Panc1 (cell line): Measurements from ENCODE around the gene VWA2. TPM values are rescaled to one million over a fixed set of nuclear protein-coding genes. Genes with fewer than 3 reads are reported as not detected.

Source experiments
- ATAC-seq: fragments of 200-7000 bp; cut with Tn5 transposase; 2 replicates; pipeline ENCODE4 v1.9.1; 2020; ENCODE audit warnings: mild to moderate bottlenecking, moderate library complexity
- BruUV-seq: library from RNA; stranded (reverse); fragments of 400-500 nt; replicated peaks from 2 replicates; lab custom pipeline; 2021; lab: Mats Ljungman, UMichigan
- CTCF ChIA-PET: fragments of 300-600 bp; sonication (Branson Sonifier 250); formaldehyde crosslinking; loops from one replicate; lab custom pipeline; 2022; ENCODE audit warnings: antibody characterized with exemption; lab: Charles Lee
- POLR2A ChIA-PET: fragments of 300-600 bp; sonication (Branson Sonifier 250); formaldehyde crosslinking; loops from one replicate; lab custom pipeline; 2022; ENCODE audit warnings: antibody characterized with exemption; lab: Charles Lee
- DNase-seq: peaks from one replicate; pipeline ENCODE4 v3.0.0-alpha.2; 2010; ENCODE audit warnings: low read depth, low spot score
- H3K27ac ChIP-seq: 2 replicates; pipeline ENCODE4 v1.5.1; 2011; ENCODE audit warnings: mild to moderate bottlenecking, low read length, inconsistent platforms
- H3K27me3 ChIP-seq: fragments of 200-500 bp; sonication (Bioruptor generic); 2 replicates; pipeline ENCODE4 v1.6.0; 2014; ENCODE audit warnings: low read length, inconsistent platforms; ENCODE audit not compliant: control insufficient read depth, insufficient read depth
- H3K36me3 ChIP-seq: fragments of 200-500 bp; sonication (Bioruptor generic); 2 replicates; pipeline ENCODE4 v1.5.1; 2014; ENCODE audit warnings: inconsistent platforms, mild to moderate bottlenecking, low read length, moderate library complexity; ENCODE audit not compliant: control insufficient read depth, insufficient read depth
- H3K4me1 ChIP-seq: 2 replicates; pipeline ENCODE4 v1.5.1; 2011; ENCODE audit warnings: inconsistent platforms, mild to moderate bottlenecking, low read length, moderate library complexity; ENCODE audit not compliant: control insufficient read depth, insufficient read depth
- H3K4me3 ChIP-seq, 2 experiments: 2 replicates each; pipeline ENCODE4 v1.5.1; 2011 to 2012; ENCODE audit warnings: low read depth in 2 of 2, low read length in 2 of 2, mild to moderate bottlenecking in 2 of 2, inconsistent platforms in 1 of 2, moderate library complexity in 1 of 2
- H3K9me3 ChIP-seq: fragments of 200-500 bp; sonication (Bioruptor generic); 2 replicates; pipeline ENCODE4 v1.5.1; 2014; ENCODE audit warnings: low read depth, mild to moderate bottlenecking, inconsistent platforms, low read length, moderate library complexity; ENCODE audit not compliant: control insufficient read depth, insufficient read depth
- CTCF ChIP-seq: fragments of 450-650 bp; IDR thresholded peaks from 2 replicates; pipeline ENCODE4 v1.5.1; 2017; ENCODE audit warnings: mild to moderate bottlenecking
- POLR2AphosphoS5 ChIP-seq: IDR thresholded peaks from 2 replicates; pipeline ENCODE4 v1.6.1; 2012; ENCODE audit warnings: mild to moderate bottlenecking, low read depth, low read length, moderate library complexity
- SIN3A ChIP-seq: IDR thresholded peaks from 2 replicates; pipeline ENCODE4 v1.6.1; 2012; ENCODE audit warnings: low read depth, mild to moderate bottlenecking, low read length, moderate library complexity, borderline replicate concordance; ENCODE audit not compliant: insufficient read depth
- TCF7L2 ChIP-seq: IDR thresholded peaks from 2 replicates; pipeline ENCODE4 v1.6.1; 2011; ENCODE audit warnings: mild to moderate bottlenecking, low read depth, low read length, inconsistent platforms
- in situ Hi-C: cut with HindIII; loops from 2 replicates; pipeline ENCODE4 v1.10.0; 2016; ENCODE audit warnings: low sequenced_read_pairs, low pct_unique_long_range_greater_than_20kb
- intact Hi-C: fragments of 100-400 bp; cut with micrococcal nuclease; formaldehyde crosslinking; loops from one replicate; pipeline ENCODE4 v1.10.0; 2022; ENCODE audit not compliant: unreplicated experiment
- total RNA-seq: library from RNA; stranded (reverse); gene quantifications from one replicate; pipeline ENCODE4 v1.2.1, GENCODE V29; 2021; ENCODE audit not compliant: unreplicated experiment
- TF ChIP-seq, protein P1 (sequence below), 2 experiments: IDR thresholded peaks; 2 replicates each; pipeline ENCODE4 v1.6.1; 2011 to 2012; ENCODE audit warnings: low read depth in 2 of 2, control low read depth in 1 of 2, low read length in 1 of 2, mild to moderate bottlenecking in 1 of 2, moderate library complexity in 1 of 2; ENCODE audit not compliant: insufficient read depth in 1 of 2

VWA2 gene
- total RNA-seq, 1 experiment from 2014 or later: 0.77 TPM

- BruUV-seq: no TSS peak
- Histone ChIP-seq H3K27me3 (no peaks in the 10 kb centered on the region), H3K4me3 (no peak overlapping the region), H3K27ac (no peak overlapping the region), H3K36me3 (no peaks in the 10 kb centered on the region), H3K4me1 (peaks cover 5% of the 10 kb centered on the region; the same call in 1 of the 2 replicates), H3K9me3 (no peaks in the 10 kb centered on the region)
- ATAC-seq: no peak
- no peak for DNase-seq
- POLR2A ChIA-PET: interaction anchor here (0.6 kb wide), 1 partner anchor 317 kb away, joined by 3 read pairs; no protein-coding TSS in a partner anchor
- intact Hi-C loops (no loop called here), in situ Hi-C loops (no loop called here)
- TF ChIP-seq SIN3A: no peak
- TF ChIP-seq TCF7L2: no peak
- TF ChIP-seq, protein P1, sequence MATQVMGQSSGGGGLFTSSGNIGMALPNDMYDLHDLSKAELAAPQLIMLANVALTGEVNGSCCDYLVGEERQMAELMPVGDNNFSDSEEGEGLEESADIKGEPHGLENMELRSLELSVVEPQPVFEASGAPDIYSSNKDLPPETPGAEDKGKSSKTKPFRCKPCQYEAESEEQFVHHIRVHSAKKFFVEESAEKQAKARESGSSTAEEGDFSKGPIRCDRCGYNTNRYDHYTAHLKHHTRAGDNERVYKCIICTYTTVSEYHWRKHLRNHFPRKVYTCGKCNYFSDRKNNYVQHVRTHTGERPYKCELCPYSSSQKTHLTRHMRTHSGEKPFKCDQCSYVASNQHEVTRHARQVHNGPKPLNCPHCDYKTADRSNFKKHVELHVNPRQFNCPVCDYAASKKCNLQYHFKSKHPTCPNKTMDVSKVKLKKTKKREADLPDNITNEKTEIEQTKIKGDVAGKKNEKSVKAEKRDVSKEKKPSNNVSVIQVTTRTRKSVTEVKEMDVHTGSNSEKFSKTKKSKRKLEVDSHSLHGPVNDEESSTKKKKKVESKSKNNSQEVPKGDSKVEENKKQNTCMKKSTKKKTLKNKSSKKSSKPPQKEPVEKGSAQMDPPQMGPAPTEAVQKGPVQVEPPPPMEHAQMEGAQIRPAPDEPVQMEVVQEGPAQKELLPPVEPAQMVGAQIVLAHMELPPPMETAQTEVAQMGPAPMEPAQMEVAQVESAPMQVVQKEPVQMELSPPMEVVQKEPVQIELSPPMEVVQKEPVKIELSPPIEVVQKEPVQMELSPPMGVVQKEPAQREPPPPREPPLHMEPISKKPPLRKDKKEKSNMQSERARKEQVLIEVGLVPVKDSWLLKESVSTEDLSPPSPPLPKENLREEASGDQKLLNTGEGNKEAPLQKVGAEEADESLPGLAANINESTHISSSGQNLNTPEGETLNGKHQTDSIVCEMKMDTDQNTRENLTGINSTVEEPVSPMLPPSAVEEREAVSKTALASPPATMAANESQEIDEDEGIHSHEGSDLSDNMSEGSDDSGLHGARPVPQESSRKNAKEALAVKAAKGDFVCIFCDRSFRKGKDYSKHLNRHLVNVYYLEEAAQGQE (IDR thresholded peaks at IDR 0.05; ENCODE audit: insufficient read depth in 1 of 2, low read depth in 2 of 2, low read length in 1 of 2): no peak
- no peak for TF ChIP-seq CTCF
- no peak for TF ChIP-seq POLR2AphosphoS5
- CTCF ChIA-PET: no interaction called here
Observed at GRCh38 chr10:114281461-114281860, 42.4 kb downstream of the VWA2 start.

- Histone ChIP-seq H3K4me1 (peaks cover 5% of the 10 kb centered on the region; the same call in 1 of the 2 replicates), H3K4me3 (no peak overlapping the region), H3K9me3 (no peaks in the 10 kb centered on the region), H3K27ac (no peak overlapping the region), H3K27me3 (no peaks in the 10 kb centered on the region), H3K36me3 (no peaks in the 10 kb centered on the region)
- no peak for TF ChIP-seq POLR2AphosphoS5
- TF ChIP-seq TCF7L2: no peak
- TF ChIP-seq, protein P1 (IDR thresholded peaks at IDR 0.05; ENCODE audit: insufficient read depth in 1 of 2, low read depth in 2 of 2, low read length in 1 of 2): no peak
- TF ChIP-seq SIN3A: no peak
- no peak for TF ChIP-seq CTCF
- in situ Hi-C loops: no loop called here
- intact Hi-C loops: no loop called here
- ATAC-seq: no peak
- ChIA-PET POLR2A (no interaction called here), CTCF (no interaction called here)
- no TSS peak for BruUV-seq
- no peak for DNase-seq
Observed at GRCh38 chr10:114282526-114282925, 43.5 kb downstream of the VWA2 start.
